HL-60 (cell line): ENCODE results near the gene ARHGAP10.
A peak's percentile ranks its signal among the peaks of the same experiment; 100 is the strongest.
"Not testable (repeated sequence)": the region's sequence is repeated elsewhere in the genome, so short reads cannot be mapped to it uniquely, and the experiment has no call there.

Experiments used
- DNase-seq, 2 experiments: peaks; one replicate each; pipeline ENCODE4 v3.0.0-alpha.2; 2010 to 2020; ENCODE audit warnings: low read depth in 1 of 2, low spot score in 1 of 2
- H3K27ac ChIP-seq: fragments of 250-450 bp; sonication (Bioruptor Pico); replicated peaks from 2 replicates; pipeline ENCODE4 v1.5.1; 2020; ENCODE audit warnings: mild to moderate bottlenecking, moderate library complexity
- H3K27me3 ChIP-seq: fragments of 250-450 bp; sonication (Bioruptor Pico); 2 replicates; pipeline ENCODE4 v1.5.1; 2021; ENCODE audit warnings: mild to moderate bottlenecking, moderate library complexity; ENCODE audit not compliant: insufficient read depth, poor library complexity, severe bottlenecking
- H3K4me3 ChIP-seq: replicated peaks from 2 replicates; pipeline ENCODE4 v1.5.1; 2011; ENCODE audit warnings: mild to moderate bottlenecking, control low read depth, low read length; ENCODE audit not compliant: insufficient read depth
- GABPA ChIP-seq: IDR thresholded peaks from 2 replicates; pipeline ENCODE4 v1.6.1; 2012; ENCODE audit warnings: low read depth
- POLR2AphosphoS5 ChIP-seq: IDR thresholded peaks from 2 replicates; pipeline ENCODE4 v1.6.1; 2012; ENCODE audit warnings: low read depth
- SPI1 ChIP-seq: IDR thresholded peaks from 2 replicates; pipeline ENCODE4 v1.6.1; 2012; ENCODE audit warnings: low read depth, mild to moderate bottlenecking, borderline replicate concordance
- TF ChIP-seq, protein P1 (sequence below): IDR thresholded peaks from one replicate; pipeline ENCODE4 v1.5.1; 2011; ENCODE audit warnings: low read length, control low read depth, inconsistent platforms; ENCODE audit not compliant: insufficient read depth
- TF ChIP-seq, protein P2 (sequence below): IDR thresholded peaks from 2 replicates; pipeline ENCODE4 v1.6.1; 2012; ENCODE audit warnings: low read depth; ENCODE audit not compliant: insufficient replicate concordance

The ARHGAP10 gene

DNA sequence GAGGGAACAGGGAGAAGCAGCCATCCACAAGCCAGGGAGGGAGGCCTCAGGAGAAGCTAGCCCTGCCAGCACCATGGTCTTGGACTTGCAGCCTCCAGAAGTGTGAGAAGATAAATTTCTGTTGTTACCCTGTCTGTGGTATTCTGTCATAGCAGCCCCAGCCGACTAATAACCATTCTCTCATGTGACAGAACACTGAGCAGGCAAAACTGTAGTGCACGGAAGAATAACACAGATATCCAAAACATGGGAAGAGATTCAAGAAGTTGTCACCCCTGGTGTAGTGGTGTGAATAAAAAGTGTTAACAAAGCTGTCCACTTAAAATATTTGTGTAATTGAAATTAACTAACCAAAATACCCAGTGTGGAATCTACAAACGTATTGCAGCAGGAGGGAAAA lies 265.0 kb downstream of the ARHGAP10 start:
- TF ChIP-seq GABPA (no peak), SPI1 (no peak)
- Histone ChIP-seq H3K4me3 (no peak overlapping the region), H3K27me3 (no peaks in the 10 kb centered on the region), H3K27ac (no peak overlapping the region)
- no peak for DNase-seq

DNA sequence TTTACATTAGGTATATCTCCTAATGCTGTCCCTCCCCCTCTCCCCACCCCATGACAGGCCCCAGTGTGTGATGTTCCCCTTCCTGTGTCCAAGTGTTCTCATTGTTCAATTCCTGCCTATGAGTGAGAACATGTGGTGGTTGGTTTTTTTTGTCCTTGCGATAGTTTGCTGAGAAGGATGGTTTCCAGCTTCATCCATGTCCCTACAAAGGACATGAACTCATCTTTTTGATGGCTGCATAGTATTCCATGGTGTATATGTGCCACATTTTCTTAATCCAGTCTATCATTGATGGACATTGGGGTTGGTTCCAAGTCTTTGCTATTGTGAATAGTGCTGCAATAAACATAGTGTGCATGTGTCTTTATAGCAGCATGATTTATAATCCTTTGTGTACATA lies 268.1 kb downstream of the ARHGAP10 start:
- DNase-seq, H3K4me3 ChIP-seq, H3K27me3 ChIP-seq, H3K27ac ChIP-seq: not testable (repeated sequence)

DNA sequence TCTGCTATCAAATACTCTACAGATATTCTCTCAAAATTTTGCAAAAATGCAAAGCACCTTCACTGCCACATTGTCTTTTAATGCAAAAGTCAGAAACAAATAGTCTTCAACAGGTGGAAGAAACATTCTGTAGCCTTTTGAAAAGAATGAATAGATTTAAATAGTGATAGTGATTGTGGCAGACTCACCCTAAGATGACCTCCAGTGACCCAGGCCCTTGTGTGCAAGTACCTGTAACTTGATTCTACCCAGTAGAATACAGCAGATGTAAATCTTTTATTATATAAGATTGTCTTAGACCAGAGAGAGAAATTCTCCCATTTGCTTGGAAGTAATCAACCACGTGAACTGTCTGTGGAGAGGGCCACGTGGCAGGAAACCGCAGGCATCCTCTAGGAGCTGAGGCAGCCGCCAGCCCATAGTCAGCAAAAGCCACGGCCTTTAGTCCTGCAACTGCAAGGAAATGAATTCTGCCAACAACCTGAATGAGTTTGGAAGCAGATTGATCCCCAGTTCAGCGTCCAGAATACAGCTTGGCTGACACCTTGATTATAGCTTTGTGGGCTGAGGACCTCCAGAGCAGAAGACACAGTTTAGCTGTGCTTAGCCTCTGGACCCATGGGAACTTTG lies 272.5 kb downstream of the ARHGAP10 start:
- no peak overlapping the region for H3K27ac ChIP-seq
- TF ChIP-seq, protein P1, sequence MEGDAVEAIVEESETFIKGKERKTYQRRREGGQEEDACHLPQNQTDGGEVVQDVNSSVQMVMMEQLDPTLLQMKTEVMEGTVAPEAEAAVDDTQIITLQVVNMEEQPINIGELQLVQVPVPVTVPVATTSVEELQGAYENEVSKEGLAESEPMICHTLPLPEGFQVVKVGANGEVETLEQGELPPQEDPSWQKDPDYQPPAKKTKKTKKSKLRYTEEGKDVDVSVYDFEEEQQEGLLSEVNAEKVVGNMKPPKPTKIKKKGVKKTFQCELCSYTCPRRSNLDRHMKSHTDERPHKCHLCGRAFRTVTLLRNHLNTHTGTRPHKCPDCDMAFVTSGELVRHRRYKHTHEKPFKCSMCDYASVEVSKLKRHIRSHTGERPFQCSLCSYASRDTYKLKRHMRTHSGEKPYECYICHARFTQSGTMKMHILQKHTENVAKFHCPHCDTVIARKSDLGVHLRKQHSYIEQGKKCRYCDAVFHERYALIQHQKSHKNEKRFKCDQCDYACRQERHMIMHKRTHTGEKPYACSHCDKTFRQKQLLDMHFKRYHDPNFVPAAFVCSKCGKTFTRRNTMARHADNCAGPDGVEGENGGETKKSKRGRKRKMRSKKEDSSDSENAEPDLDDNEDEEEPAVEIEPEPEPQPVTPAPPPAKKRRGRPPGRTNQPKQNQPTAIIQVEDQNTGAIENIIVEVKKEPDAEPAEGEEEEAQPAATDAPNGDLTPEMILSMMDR, result no peak
- TF ChIP-seq POLR2AphosphoS5 (no peak), SPI1 (no peak), GABPA (no peak)
- TF ChIP-seq, protein P2, sequence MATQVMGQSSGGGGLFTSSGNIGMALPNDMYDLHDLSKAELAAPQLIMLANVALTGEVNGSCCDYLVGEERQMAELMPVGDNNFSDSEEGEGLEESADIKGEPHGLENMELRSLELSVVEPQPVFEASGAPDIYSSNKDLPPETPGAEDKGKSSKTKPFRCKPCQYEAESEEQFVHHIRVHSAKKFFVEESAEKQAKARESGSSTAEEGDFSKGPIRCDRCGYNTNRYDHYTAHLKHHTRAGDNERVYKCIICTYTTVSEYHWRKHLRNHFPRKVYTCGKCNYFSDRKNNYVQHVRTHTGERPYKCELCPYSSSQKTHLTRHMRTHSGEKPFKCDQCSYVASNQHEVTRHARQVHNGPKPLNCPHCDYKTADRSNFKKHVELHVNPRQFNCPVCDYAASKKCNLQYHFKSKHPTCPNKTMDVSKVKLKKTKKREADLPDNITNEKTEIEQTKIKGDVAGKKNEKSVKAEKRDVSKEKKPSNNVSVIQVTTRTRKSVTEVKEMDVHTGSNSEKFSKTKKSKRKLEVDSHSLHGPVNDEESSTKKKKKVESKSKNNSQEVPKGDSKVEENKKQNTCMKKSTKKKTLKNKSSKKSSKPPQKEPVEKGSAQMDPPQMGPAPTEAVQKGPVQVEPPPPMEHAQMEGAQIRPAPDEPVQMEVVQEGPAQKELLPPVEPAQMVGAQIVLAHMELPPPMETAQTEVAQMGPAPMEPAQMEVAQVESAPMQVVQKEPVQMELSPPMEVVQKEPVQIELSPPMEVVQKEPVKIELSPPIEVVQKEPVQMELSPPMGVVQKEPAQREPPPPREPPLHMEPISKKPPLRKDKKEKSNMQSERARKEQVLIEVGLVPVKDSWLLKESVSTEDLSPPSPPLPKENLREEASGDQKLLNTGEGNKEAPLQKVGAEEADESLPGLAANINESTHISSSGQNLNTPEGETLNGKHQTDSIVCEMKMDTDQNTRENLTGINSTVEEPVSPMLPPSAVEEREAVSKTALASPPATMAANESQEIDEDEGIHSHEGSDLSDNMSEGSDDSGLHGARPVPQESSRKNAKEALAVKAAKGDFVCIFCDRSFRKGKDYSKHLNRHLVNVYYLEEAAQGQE, result no peak
- no peak overlapping the region for H3K4me3 ChIP-seq
- DNase-seq, result peak in 1 of 2 experiments; percentile 57
- H3K27me3 ChIP-seq, result no peaks in the 10 kb centered on the region

DNA sequence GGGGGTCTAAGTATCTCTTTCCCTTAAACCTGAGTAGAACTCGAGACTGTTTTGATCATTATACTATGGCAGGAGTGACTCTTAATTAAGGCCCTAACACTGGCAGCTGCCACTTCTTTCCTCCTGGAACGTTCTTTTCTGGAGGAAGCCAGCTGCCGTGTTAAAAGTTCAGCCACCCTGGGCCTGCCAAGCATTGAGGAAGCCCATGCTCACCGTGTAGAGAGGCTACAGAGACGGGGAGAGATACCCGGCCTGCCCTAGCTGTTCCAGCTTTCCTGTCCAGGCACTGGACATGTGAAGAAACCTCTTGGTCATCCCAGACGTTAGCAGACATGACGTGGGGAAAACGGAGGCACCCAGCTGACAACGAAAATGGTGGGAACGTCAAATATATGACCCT lies 274.1 kb downstream of the ARHGAP10 start:
- DNase-seq, result no peak

More for the DNA sequence above, 274.1 kb downstream of the ARHGAP10 start:
- Histone ChIP-seq H3K4me3 (no peak overlapping the region), H3K27me3 (no peaks in the 10 kb centered on the region), H3K27ac (no peak overlapping the region)
- TF ChIP-seq POLR2AphosphoS5 (no peak), SPI1 (no peak), GABPA (no peak)
- TF ChIP-seq, protein P1, result no peak
- TF ChIP-seq, protein P2, result no peak
